K562 (cell line): ENCODE data around the gene C1orf21. TPM values are rescaled to one million over a fixed set of nuclear protein-coding genes. Genes with fewer than 3 reads are reported as not detected.

Experiments used
- ATAC-seq: fragments of 200-7000 bp; cut with Tn5 transposase; 3 replicates; pipeline ENCODE4 v1.9.1; 2020; ENCODE audit warnings: moderate library complexity
- BruUV-seq: library from RNA; stranded (reverse); fragments of 400-500 nt; replicated peaks from 2 replicates; lab custom pipeline; 2021; lab: Mats Ljungman, UMichigan
- CTCF ChIA-PET: fragments of 300-600 bp; formaldehyde crosslinking; extraction: SDS; loops from one replicate; lab custom pipeline; 2021; ENCODE audit warnings: low intra/inter-chr PET ratio; lab: Yijun Ruan, JAX
- POLR2A ChIA-PET: fragments of 300-600, 350-650 bp; sonication (Branson Sonifier 250); formaldehyde crosslinking; extraction: SDS; loops from one replicate; lab custom pipeline; 2021; ENCODE audit warnings: antibody characterized with exemption, inconsistent platforms; lab: Yijun Ruan, JAX
- DNase-seq, 4 experiments: peaks; one replicate each; pipeline versions ENCODE4 v3.0.0 to v3.0.0-alpha.2; 2011 to 2018; ENCODE audit warnings: low spot score in 3 of 4, mixed read lengths in 3 of 4; ENCODE audit errors: extremely low read depth in 1 of 4
- FAIRE-seq: peaks from 2 replicates; lab custom pipeline; 2011; peaks lifted over from hg19 to GRCh38; lab: Jason Lieb, UNC
- H2AFZ ChIP-seq: 2 replicates; pipeline ENCODE4 v1.6.0; 2011; ENCODE audit warnings: low read depth, low read length, control low read depth, inconsistent platforms
- H3K27ac ChIP-seq: fragments of 200-600 bp; 3 replicates; pipeline ENCODE4 v1.8.0; 2011; ENCODE audit warnings: low read depth, mild to moderate bottlenecking, control low read depth, inconsistent platforms, low read length, moderate library complexity, mixed read lengths; ENCODE audit errors: extremely low read depth
- H3K27me3 ChIP-seq, 2 experiments: fragments of 300-600 bp in 1 of 2; 2 replicates in 1 of 2; 3 replicates in 1 of 2; pipeline versions ENCODE4 v1.6.0 to v1.8.0; 2011; ENCODE audit warnings: inconsistent platforms in 2 of 2, low read length in 2 of 2, mild to moderate bottlenecking in 1 of 2, mixed read lengths in 1 of 2, moderate library complexity in 1 of 2; ENCODE audit not compliant: control insufficient read depth in 2 of 2, insufficient read depth in 2 of 2
- H3K36me3 ChIP-seq: fragments of 300-600 bp; 3 replicates; pipeline ENCODE4 v1.8.0; 2011; ENCODE audit warnings: mild to moderate bottlenecking, low read length, inconsistent platforms; ENCODE audit not compliant: control insufficient read depth, insufficient read depth
- H3K4me1 ChIP-seq, 2 experiments: fragments of 200-600 bp in 1 of 2; replicated peaks in 1 of 2; 2 replicates in 1 of 2; 3 replicates in 1 of 2; pipeline versions ENCODE4 v1.5.1 to v1.8.0; 2011; ENCODE audit warnings: inconsistent platforms in 2 of 2, low read length in 2 of 2, mild to moderate bottlenecking in 1 of 2, mixed read lengths in 1 of 2, moderate library complexity in 1 of 2; ENCODE audit not compliant: control insufficient read depth in 2 of 2, insufficient read depth in 2 of 2
- H3K4me2 ChIP-seq: 2 replicates; pipeline ENCODE4 v1.6.1; 2011; ENCODE audit warnings: low read length, control low read depth, inconsistent platforms, mixed read lengths; ENCODE audit not compliant: insufficient read depth
- H3K4me3 ChIP-seq: fragments of 200-600 bp; sonication (generic), shearing (Covaris generic); 2 replicates; pipeline ENCODE4 v1.5.1; 2016; ENCODE audit warnings: control low read depth, inconsistent platforms
- H3K79me2 ChIP-seq: fragments of 200-600 bp; 3 replicates; pipeline ENCODE4 v1.8.0; 2011; ENCODE audit warnings: low read length, inconsistent platforms; ENCODE audit not compliant: control insufficient read depth, insufficient read depth
- H3K9ac ChIP-seq, 2 experiments: 2 replicates each; pipeline versions ENCODE4 v1.6.0 to v1.6.1; 2011; ENCODE audit warnings: low read depth in 2 of 2, low read length in 2 of 2, control low read depth in 1 of 2, inconsistent platforms in 1 of 2, mild to moderate bottlenecking in 1 of 2, mixed read lengths in 1 of 2; ENCODE audit not compliant: insufficient read depth in 1 of 2
- H3K9me1 ChIP-seq: one replicate; pipeline ENCODE4 v1.6.0; 2011; ENCODE audit warnings: inconsistent platforms, mild to moderate bottlenecking, low read length, moderate library complexity; ENCODE audit not compliant: control insufficient read depth, insufficient read depth
- H3K9me3 ChIP-seq: replicated peaks from 2 replicates; pipeline ENCODE4 v1.5.1; 2011; ENCODE audit warnings: low read depth, low read length, inconsistent platforms; ENCODE audit not compliant: control insufficient read depth, insufficient read depth
- H4K20me1 ChIP-seq: replicated peaks from 2 replicates; pipeline ENCODE4 v1.6.1; 2011; ENCODE audit warnings: low read length, inconsistent platforms, mixed read lengths; ENCODE audit not compliant: control insufficient read depth, insufficient read depth
- CTBP1 ChIP-seq: fragments of 450-650 bp; IDR thresholded peaks from 2 replicates; pipeline ENCODE4 v1.6.1; 2016; ENCODE audit warnings: borderline replicate concordance
- FOXA1 ChIP-seq: fragments of 450-650 bp; IDR thresholded peaks from 2 replicates; pipeline ENCODE4 v1.6.1; 2016; ENCODE audit warnings: mild to moderate bottlenecking, borderline replicate concordance
- IRF2 ChIP-seq: sonication (generic); formaldehyde crosslinking; IDR thresholded peaks from 2 replicates; pipeline ENCODE4 v1.8.1; 2022; ENCODE audit warnings: mild to moderate bottlenecking, missing genetic modification reagents
- PML ChIP-seq: IDR thresholded peaks from 2 replicates; pipeline ENCODE4 v1.6.1; 2012; ENCODE audit warnings: low read length, inconsistent platforms
- POLR2A ChIP-seq: fragments of 450-650 bp; conservative IDR thresholded peaks from 2 replicates; pipeline ENCODE4 v1.6.1; 2016
- POU5F1 ChIP-seq: fragments of 150-350 bp; IDR thresholded peaks from 2 replicates; pipeline ENCODE4 v1.6.1; 2014; ENCODE audit warnings: borderline replicate concordance, low read length, low read depth, mild to moderate bottlenecking; ENCODE audit not compliant: partially characterized antibody
- SLC30A9 ChIP-seq: fragments of 250-450 bp; sonication (Bioruptor Pico); IDR thresholded peaks from 2 replicates; pipeline ENCODE4 v1.8.0; 2022; ENCODE audit warnings: mild to moderate bottlenecking, moderate library complexity
- SMAD3 ChIP-seq: fragments of 450-650 bp; formaldehyde crosslinking; conservative IDR thresholded peaks from 2 replicates; pipeline ENCODE4 v1.4.0; 2020; ENCODE audit warnings: mild to moderate bottlenecking
- WGBS: fragments of 100-300 bp; shearing (Covaris generic); methylation state at CpG from one replicate; pipeline ENCODE4 v1.1.6; 2016; ENCODE audit warnings: low coverage, mixed read lengths; ENCODE audit not compliant: insufficient coverage; ENCODE audit errors: missing lambda C conversion rate; 5-methylcytosine and 5-hydroxymethylcytosine counted together
- in situ Hi-C: fragments of 300-500 bp; cut with MboI; formaldehyde crosslinking; loops from 4 replicates; pipeline ENCODE4 v1.15.0; 2018; ENCODE audit warnings: inconsistent platforms, mixed read lengths
- intact Hi-C: fragments of 100-400 bp; cut with micrococcal nuclease; formaldehyde crosslinking; loops from 2 replicates; pipeline ENCODE4 v1.14.2; 2022
- polyA plus RNA-seq, 8 experiments: library from polyadenylated mRNA; depleted of rRNA in 4 of 8; stranded (reverse) in 5 of 8; unstranded in 3 of 8; fragments of >200 nt; fragmentation: Nextera tagmentation in 2 of 8; fragmentation: Illumina TruSeq in 1 of 8; extraction: Ambion mirVana in 2 of 8; extraction: Trizol in 1 of 8; gene quantifications; 2 replicates each; pipeline versions ENCODE4 v1.2.1 to v1.2.3, GENCODE V29; 2011 to 2014; ENCODE audit warnings: inconsistent platforms in 1 of 8, missing spikeins in 1 of 8
- total RNA-seq, 7 experiments: library from RNA; depleted of rRNA in 6 of 7; stranded (reverse); fragments of >200 nt in 6 of 7; fragmentation: Illumina TruSeq in 2 of 7; extraction: Trizol in 2 of 7; gene quantifications; 2 replicates each; pipeline versions ENCODE4 v1.2.1 to v1.2.3, GENCODE V29; 2011 to 2021; ENCODE audit warnings: low replicate concordance in 1 of 7

The C1orf21 gene
- total and polyA plus RNA-seq, 9 of the 15 experiments (the other 6 are each of a cell fraction or from before 2014, with no cell fraction given) = under 0.01 to 0.31 (median 0.07) TPM

DNA sequence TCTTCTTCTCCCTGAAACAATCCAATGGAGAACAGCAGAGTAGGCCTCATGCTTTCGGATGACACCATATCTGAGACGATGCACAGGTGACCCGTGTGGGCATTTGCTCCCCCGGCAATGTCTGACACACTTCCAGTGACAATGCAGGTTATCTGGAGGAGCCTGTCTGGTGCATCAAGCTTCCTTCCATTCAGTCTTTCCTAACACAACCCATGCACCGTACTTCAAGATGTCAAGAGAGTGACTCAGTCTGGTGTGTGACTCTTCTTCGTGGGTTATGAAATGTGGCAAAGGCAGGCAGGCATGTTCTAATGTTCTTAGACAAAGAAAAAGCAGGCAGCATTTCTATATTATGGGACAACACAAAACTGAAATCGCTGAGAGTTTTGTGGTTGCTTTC lies 208.8 kb downstream of the C1orf21 start:
- DNase-seq (no peak), FAIRE-seq (no peak), ATAC-seq (no peak)
- H3K9me1 ChIP-seq = no peaks in the 10 kb centered on the region
- H3K4me2 ChIP-seq = no peak overlapping the region
- TF ChIP-seq CTBP1 (no peak), POU5F1 (no peak), PML (no peak), SMAD3 (CRISPR knock-in tag) (no peak), IRF2 (CRISPR knock-in tag) (no peak), SLC30A9 (CRISPR knock-in tag) (no peak), FOXA1 (no peak), POLR2A (no peak)
- intact Hi-C loops (loop anchor here (5.0 kb wide), 1 partner anchor 67 kb away; no protein-coding TSS in a partner anchor), in situ Hi-C loops (no loop called here)
- CTCF ChIA-PET = no interaction called here
- no peak overlapping the region for H2AFZ ChIP-seq
- H3K27ac ChIP-seq = no peak overlapping the region
- WGBS = 3% methylated on average over 7 of the region's 7 CpGs
- no peak overlapping the region for H3K4me3 ChIP-seq
- no peaks in the 10 kb centered on the region for H3K36me3 ChIP-seq
- H3K9me3 ChIP-seq = no peaks in the 10 kb centered on the region
- POLR2A ChIA-PET = interaction anchor here (1.6 kb wide), 1 partner anchor 16 kb away, joined by 4 read pairs; no protein-coding TSS in a partner anchor
- no TSS peak for BruUV-seq
- no peaks in the 10 kb centered on the region for H3K79me2 ChIP-seq
- no peaks in the 10 kb centered on the region; a peak in 1 of 5 replicates for H3K4me1 ChIP-seq
- H3K27me3 ChIP-seq = peaks cover 8 to 14% of the 10 kb centered on the region in 2 experiments; a peak in 3 of 5 replicates
- no peak overlapping the region for H3K9ac ChIP-seq
- H4K20me1 ChIP-seq = no peaks in the 10 kb centered on the region
